Spleen (tissue), 11 donors: Measurements from ENCODE around the gene UNC13C. TPM values are rescaled to one million over a fixed set of nuclear protein-coding genes. Genes with fewer than 3 reads are reported as not detected.

ENCODE experiments used
- DNase-seq: peaks from one replicate; pipeline ENCODE4 v3.0.0-alpha.2; 2020
- H3K27ac ChIP-seq, 8 donors: fragments of 200-600 bp; sonication (generic) in 7 of 8; 1 replicate in 4 of 8; 2 replicates in 4 of 8; pipeline versions ENCODE4 v1.5.0 to v1.8.0; 2016 to 2021; ENCODE audit warnings: inconsistent platforms in 4 of 8, mild to moderate bottlenecking in 4 of 8, moderate library complexity in 1 of 8
- H3K27me3 ChIP-seq, 7 donors: fragments of 200-600 bp; sonication (generic) in 6 of 7; replicated peaks in 1 of 7; 1 replicate in 4 of 7; 2 replicates in 3 of 7; pipeline versions ENCODE4 v1.5.0 to v1.8.0; 2016 to 2021; ENCODE audit warnings: inconsistent platforms in 3 of 7, mild to moderate bottlenecking in 1 of 7
- H3K36me3 ChIP-seq, 6 donors: fragments of 200-600 bp; sonication (generic) in 5 of 6; 1 replicate in 4 of 6; 2 replicates in 2 of 6; pipeline versions ENCODE4 v1.5.0 to v1.8.0; 2016 to 2021; ENCODE audit warnings: inconsistent platforms in 2 of 6
- H3K4me1 ChIP-seq, 6 donors: fragments of 200-600 bp; sonication (generic) in 5 of 6; 1 replicate in 3 of 6; 2 replicates in 3 of 6; pipeline versions ENCODE4 v1.5.0 to v1.8.0; 2016 to 2021; ENCODE audit warnings: inconsistent platforms in 3 of 6
- H3K4me3 ChIP-seq, 8 donors: fragments of 200-600 bp; sonication (generic) in 7 of 8; 1 replicate in 4 of 8; 2 replicates in 4 of 8; pipeline versions ENCODE4 v1.5.0 to v1.8.0; 2016 to 2021; ENCODE audit warnings: inconsistent platforms in 4 of 8, mild to moderate bottlenecking in 4 of 8, moderate library complexity in 2 of 8
- H3K9me3 ChIP-seq, 8 donors: fragments of 200-600 bp; sonication (generic) in 7 of 8; 1 replicate in 4 of 8; 2 replicates in 4 of 8; pipeline versions ENCODE4 v1.5.0 to v1.8.0; 2016 to 2021; ENCODE audit warnings: inconsistent platforms in 4 of 8
- POLR2A ChIP-seq, 3 donors: fragments of 450-650 bp; IDR thresholded peaks; one replicate each; pipeline ENCODE4 v1.5.1; 2017; ENCODE audit warnings: antibody characterized with exemption in 3 of 3, mild to moderate bottlenecking in 1 of 3
- POLR2AphosphoS5 ChIP-seq, 3 donors: sonication (generic); formaldehyde crosslinking; IDR thresholded peaks; one replicate each; pipeline ENCODE4 v1.5.1; 2017; ENCODE audit warnings: antibody characterized with exemption in 3 of 3
- WGBS, 5 donors: extraction: QIAGEN DNeasy Blood & Tissue Kit in 3 of 5; methylation state at CpG; one replicate each; pipeline versions ENCODE4 v1.1.5 to v1.1.7; 2013 to 2018; 5-methylcytosine and 5-hydroxymethylcytosine counted together
- intact Hi-C: fragments of 100-400 bp; cut with DNase I; formaldehyde crosslinking; loops from one replicate; pipeline ENCODE4 v1.15.0; 2023; ENCODE audit warnings: low total_unique reads
- polyA plus RNA-seq, 3 donors: library from polyadenylated mRNA; stranded (reverse); fragments of 200-250 nt; gene quantifications; one replicate each; pipeline ENCODE4 v1.2.1, GENCODE V29; 2013
- total RNA-seq, 7 donors: library from RNA; depleted of rRNA in 3 of 7; stranded (reverse); fragments of >200 nt in 3 of 7; fragmentation: NEBNext Ultra II Directional in 4 of 7; extraction: Animal tissue kit (Norgen Biotek cat#: 25700) in 4 of 7; gene quantifications; one replicate each; pipeline versions ENCODE4 v1.1.0 to v1.2.1, GENCODE V29; 2016 to 2021
- TF ChIP-seq, protein P1 (sequence below), 11 experiments: fragments of 200-600 bp in 7 of 11; fragments of 450-650 bp in 4 of 11; sonication (generic) in 4 of 11; IDR thresholded peaks in 8 of 11; conservative IDR thresholded peaks in 3 of 11; 1 replicate in 7 of 11; 2 replicates in 4 of 11; pipeline versions ENCODE4 v1.4.0 to v1.8.0; 2016 to 2021; ENCODE audit warnings: antibody characterized with exemption in 11 of 11, inconsistent platforms in 4 of 11, mild to moderate bottlenecking in 1 of 11
- donor health status: healthy with polysubstance abuse.
- donor health status: DM: no; HTN: no; CAD: no; lungs with moderate emphysema.
- donor health status: DM: no; HTN: no; CAD: no.
- donor health status: Bipolar disorder and iron deficiency.
- donor health status: healthy.
- donor health status: DM: no; HTN: no; CAD: no.
- donor health status: DM: yes; HTN: yes; CAD: no.

The UNC13C gene
- total and polyA plus RNA-seq, 10 donors, result 0.06 TPM; not detected in 9

DNA sequence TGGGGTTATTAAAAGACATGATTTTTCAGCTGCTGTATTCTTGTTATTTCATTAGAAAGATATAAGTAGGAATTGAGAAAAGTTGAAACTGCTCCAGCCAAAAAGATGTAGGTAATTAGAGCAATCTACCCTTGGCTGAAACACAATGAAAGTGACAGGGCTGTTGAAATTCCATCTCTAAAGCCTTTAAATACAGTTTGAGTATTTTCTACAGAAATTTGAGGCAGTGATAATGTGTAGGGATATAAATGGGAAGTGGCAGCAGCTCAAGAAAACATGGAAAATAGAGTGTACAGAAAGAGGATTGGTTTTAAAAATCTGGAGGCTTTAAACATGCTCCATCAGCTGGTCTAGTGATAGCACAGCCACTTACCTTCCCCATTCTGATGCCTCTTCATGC is 22.8 kb upstream of the UNC13C start:
- Histone ChIP-seq H3K9me3 (no peaks in the 10 kb centered on the region), H3K27ac (no peak overlapping the region), H3K27me3 (no peaks in the 10 kb centered on the region), H3K4me3 (no peak overlapping the region), H3K36me3 (no peaks in the 10 kb centered on the region), H3K4me1 (no peaks in the 10 kb centered on the region)
- intact Hi-C loops, result no loop called here
- TF ChIP-seq POLR2A (IDR thresholded peaks at IDR 0.05) (no peak), POLR2AphosphoS5 (IDR thresholded peaks at IDR 0.05) (no peak)
- TF ChIP-seq, protein P1, sequence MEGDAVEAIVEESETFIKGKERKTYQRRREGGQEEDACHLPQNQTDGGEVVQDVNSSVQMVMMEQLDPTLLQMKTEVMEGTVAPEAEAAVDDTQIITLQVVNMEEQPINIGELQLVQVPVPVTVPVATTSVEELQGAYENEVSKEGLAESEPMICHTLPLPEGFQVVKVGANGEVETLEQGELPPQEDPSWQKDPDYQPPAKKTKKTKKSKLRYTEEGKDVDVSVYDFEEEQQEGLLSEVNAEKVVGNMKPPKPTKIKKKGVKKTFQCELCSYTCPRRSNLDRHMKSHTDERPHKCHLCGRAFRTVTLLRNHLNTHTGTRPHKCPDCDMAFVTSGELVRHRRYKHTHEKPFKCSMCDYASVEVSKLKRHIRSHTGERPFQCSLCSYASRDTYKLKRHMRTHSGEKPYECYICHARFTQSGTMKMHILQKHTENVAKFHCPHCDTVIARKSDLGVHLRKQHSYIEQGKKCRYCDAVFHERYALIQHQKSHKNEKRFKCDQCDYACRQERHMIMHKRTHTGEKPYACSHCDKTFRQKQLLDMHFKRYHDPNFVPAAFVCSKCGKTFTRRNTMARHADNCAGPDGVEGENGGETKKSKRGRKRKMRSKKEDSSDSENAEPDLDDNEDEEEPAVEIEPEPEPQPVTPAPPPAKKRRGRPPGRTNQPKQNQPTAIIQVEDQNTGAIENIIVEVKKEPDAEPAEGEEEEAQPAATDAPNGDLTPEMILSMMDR (IDR thresholded peaks at IDR 0.05 in 8 of 11, conservative IDR thresholded peaks at IDR 0.05 in 3 of 11), result no peak
- no peak for DNase-seq

DNA sequence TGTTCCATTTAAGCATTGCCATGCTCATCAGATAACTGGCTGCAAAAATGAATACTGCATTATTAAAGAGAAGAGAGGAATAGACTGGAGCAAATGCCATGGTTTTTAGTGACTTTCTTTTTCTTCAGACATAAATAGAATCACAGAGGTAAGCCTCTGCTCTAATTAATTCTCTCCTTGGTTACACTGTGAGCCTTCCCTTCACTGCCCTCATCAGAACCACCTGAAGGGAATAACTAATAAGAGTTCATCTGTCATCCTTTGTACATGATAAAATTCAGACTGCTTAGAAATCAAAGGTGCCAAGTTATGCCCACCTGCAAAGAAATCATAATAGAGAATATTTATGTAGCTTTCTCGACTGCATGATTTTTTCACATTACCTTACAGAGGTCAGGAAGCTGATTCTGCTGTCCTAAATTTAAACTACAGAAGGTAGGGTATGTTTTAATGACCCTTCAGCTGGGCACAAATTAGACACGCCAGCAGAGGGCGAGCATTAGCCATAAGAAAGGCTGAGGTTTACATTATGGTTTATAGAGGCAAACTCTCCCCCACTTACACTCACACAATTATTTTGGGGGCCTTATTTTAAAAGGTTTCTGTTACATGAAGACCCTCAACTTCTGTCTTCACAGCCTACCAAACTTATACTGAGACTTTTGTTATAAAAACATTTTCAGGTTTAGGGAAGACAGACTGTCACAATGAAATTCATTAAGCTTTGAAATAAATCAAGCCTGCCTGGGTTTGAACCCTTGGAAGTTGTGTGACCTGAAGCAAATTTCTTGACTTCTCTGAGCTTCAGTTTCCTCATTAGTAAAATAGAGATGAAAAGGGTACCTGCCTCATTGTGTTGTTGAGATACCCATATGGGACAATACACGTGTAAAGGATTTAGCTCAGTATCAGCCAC is 15.3 kb upstream of the UNC13C start:
- H3K4me3 ChIP-seq, result no peak overlapping the region
- no peaks in the 10 kb centered on the region for H3K9me3 ChIP-seq
- peaks cover 0 to 7% (median 0%) of the 10 kb centered on the region in 7 donors for H3K27me3 ChIP-seq
- no peak for TF ChIP-seq POLR2A (IDR thresholded peaks at IDR 0.05)
- TF ChIP-seq, protein P1 (IDR thresholded peaks at IDR 0.05 in 8 of 11, conservative IDR thresholded peaks at IDR 0.05 in 3 of 11), result peak in 7 of 11 experiments; percentile 14 to 35 (median 27)
- no peak overlapping the region for H3K27ac ChIP-seq
- no peaks in the 10 kb centered on the region for H3K4me1 ChIP-seq
- H3K36me3 ChIP-seq, result no peaks in the 10 kb centered on the region
- DNase-seq, result no peak
- intact Hi-C loops, result no loop called here
- WGBS, 5 donors, result 24 to 31% (median 25%) methylated on average over 4 of the region's 4 CpGs

DNA sequence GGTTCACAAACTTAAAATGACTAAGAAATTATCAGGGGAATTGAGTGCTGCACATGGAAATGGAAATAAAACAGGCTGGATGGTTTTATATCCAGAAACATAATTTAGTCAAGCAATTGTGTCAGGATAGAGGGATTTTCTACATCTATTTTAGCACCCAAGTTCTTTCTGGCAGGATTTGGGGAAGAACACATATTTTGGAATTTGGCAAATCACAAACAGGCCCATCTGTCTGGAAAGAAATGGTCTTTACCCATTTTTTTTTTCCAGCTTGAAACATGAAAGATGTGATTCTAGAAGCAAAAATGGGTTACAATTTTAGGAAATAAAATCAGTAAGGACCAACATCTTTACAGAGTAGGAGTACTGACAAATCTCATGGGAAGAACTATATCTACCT is 14.4 kb upstream of the UNC13C start:
- no peak for DNase-seq
- intact Hi-C loops, result no loop called here
- H3K36me3 ChIP-seq, result no peaks in the 10 kb centered on the region
- H3K27ac ChIP-seq, result no peak overlapping the region
- no peaks in the 10 kb centered on the region for H3K4me1 ChIP-seq
- TF ChIP-seq POLR2AphosphoS5 (IDR thresholded peaks at IDR 0.05) (no peak), POLR2A (IDR thresholded peaks at IDR 0.05) (no peak)
- TF ChIP-seq, protein P1 (IDR thresholded peaks at IDR 0.05 in 8 of 11, conservative IDR thresholded peaks at IDR 0.05 in 3 of 11), result no peak
- no peak overlapping the region for H3K4me3 ChIP-seq
- H3K9me3 ChIP-seq, result no peaks in the 10 kb centered on the region
- H3K27me3 ChIP-seq, result peaks cover 0 to 7% (median 0%) of the 10 kb centered on the region in 7 donors

GRCh38 chr15:53974121-53974520 is 4.1 kb upstream of the UNC13C start:
- no peaks in the 10 kb centered on the region for H3K36me3 ChIP-seq
- H3K4me3 ChIP-seq, result no peak overlapping the region
- WGBS, 5 donors, result 55 to 80% (median 77%) methylated on average over 2 of the region's 2 CpGs
- H3K9me3 ChIP-seq, result peaks cover 0 to 5% (median 0%) of the 10 kb centered on the region in 8 donors
- no peak overlapping the region for H3K27ac ChIP-seq
- peaks cover 0 to 28% (median 13%) of the 10 kb centered on the region in 7 donors for H3K27me3 ChIP-seq
- no peak for DNase-seq
- peaks cover 0 to 7% (median 3%) of the 10 kb centered on the region in 6 donors for H3K4me1 ChIP-seq
- intact Hi-C loops, result no loop called here
- no peak for TF ChIP-seq POLR2AphosphoS5 (IDR thresholded peaks at IDR 0.05)
- TF ChIP-seq, protein P1 (IDR thresholded peaks at IDR 0.05 in 8 of 11, conservative IDR thresholded peaks at IDR 0.05 in 3 of 11), result no peak
- no peak for TF ChIP-seq POLR2A (IDR thresholded peaks at IDR 0.05)
